ENCODE results near the gene AGBL4. TPM values are rescaled to one million over a fixed set of nuclear protein-coding genes. Genes with fewer than 3 reads are reported as not detected.

AGBL4 gene
- total and polyA plus RNA-seq, 2 experiments from 2014 or later: not detected

GRCh38 chr1:48704736-48705135 is 1319.0 kb downstream of the AGBL4 start:
- no peaks in the 10 kb centered on the region for H3K4me1 ChIP-seq (ENCODE audit: low read depth)
- no peak for DNase-seq (ENCODE audit: low read depth in 1 of 2, low spot score in 1 of 2)
- no peaks in the 10 kb centered on the region for H3K9me3 ChIP-seq (ENCODE audit: low read depth)
- no peaks in the 10 kb centered on the region for H3K36me3 ChIP-seq
- H3K4me3 ChIP-seq: no peak overlapping the region
- H3K27me3 ChIP-seq: peaks cover 37% of the 10 kb centered on the region
- H3K27ac ChIP-seq: no peak overlapping the region
- no peak for TF ChIP-seq CTCF (IDR thresholded peaks at IDR 0.05; ENCODE audit: low read depth, low read length)

- DNase-seq (ENCODE audit: low read depth in 1 of 2, low spot score in 1 of 2): no peak
- Histone ChIP-seq H3K27me3 (peaks cover 58% of the 10 kb centered on the region), H3K4me3 (no peak overlapping the region), H3K27ac (no peak overlapping the region), H3K36me3 (no peaks in the 10 kb centered on the region), H3K4me1 (ENCODE audit: low read depth) (no peaks in the 10 kb centered on the region), H3K9me3 (ENCODE audit: low read depth) (no peaks in the 10 kb centered on the region)
- no peak for TF ChIP-seq CTCF (IDR thresholded peaks at IDR 0.05; ENCODE audit: low read depth, low read length)
Measured at GRCh38 chr1:48701445-48701844, 1322.3 kb downstream of the AGBL4 start.

- no peak overlapping the region for H3K27ac ChIP-seq
- H3K36me3 ChIP-seq: no peaks in the 10 kb centered on the region
- H3K9me3 ChIP-seq (ENCODE audit: low read depth): no peaks in the 10 kb centered on the region
- H3K27me3 ChIP-seq: peaks cover 53% of the 10 kb centered on the region
- no peaks in the 10 kb centered on the region for H3K4me1 ChIP-seq (ENCODE audit: low read depth)
- DNase-seq (ENCODE audit: low read depth in 1 of 2, low spot score in 1 of 2): peak; percentile 46 to 64
- no peak overlapping the region for H3K4me3 ChIP-seq
- peak; percentile 96 for TF ChIP-seq CTCF (IDR thresholded peaks at IDR 0.05; ENCODE audit: low read depth, low read length)
Measured at GRCh38 chr1:48697066-48697707, 1326.6 kb downstream of the AGBL4 start.

- no peak for TF ChIP-seq CTCF (IDR thresholded peaks at IDR 0.05; ENCODE audit: low read depth, low read length)
- Histone ChIP-seq H3K4me1 (ENCODE audit: low read depth) (no peaks in the 10 kb centered on the region), H3K27me3 (peaks cover 52% of the 10 kb centered on the region), H3K36me3 (no peaks in the 10 kb centered on the region), H3K9me3 (ENCODE audit: low read depth) (no peaks in the 10 kb centered on the region), H3K4me3 (no peak overlapping the region), H3K27ac (no peak overlapping the region)
- DNase-seq (ENCODE audit: low read depth in 1 of 2, low spot score in 1 of 2): no peak
Measured at GRCh38 chr1:48695161-48695560, 1328.6 kb downstream of the AGBL4 start.

- Histone ChIP-seq H3K9me3 (ENCODE audit: low read depth) (no peaks in the 10 kb centered on the region), H3K4me3 (no peak overlapping the region), H3K36me3 (no peaks in the 10 kb centered on the region), H3K27me3 (peaks cover 39% of the 10 kb centered on the region), H3K27ac (no peak overlapping the region), H3K4me1 (ENCODE audit: low read depth) (no peaks in the 10 kb centered on the region)
- TF ChIP-seq CTCF (IDR thresholded peaks at IDR 0.05; ENCODE audit: low read depth, low read length): no peak
- no peak for DNase-seq (ENCODE audit: low read depth in 1 of 2, low spot score in 1 of 2)
Measured at GRCh38 chr1:48693674-48694320, 1330.0 kb downstream of the AGBL4 start.

All from cardiac muscle cell (in vitro differentiated cells and primary cell).